ENCODE results near the gene BCL11B.
"Not testable (repeated sequence)": the region's sequence is repeated elsewhere in the genome, so short reads cannot be mapped to it uniquely, and the experiment has no call there.

Gene BCL11B

GRCh38 chr14:99194736-99195135, 77.3 kb downstream of the BCL11B start:
- DNase-seq, result peak; percentile 12

- peak; percentile 15 for DNase-seq
Measured at GRCh38 chr14:99194136-99194535, 77.9 kb downstream of the BCL11B start.

- DNase-seq, result peak; percentile 18
Measured at GRCh38 chr14:99192830-99193229, 79.2 kb downstream of the BCL11B start.

GRCh38 chr14:99192028-99192621, 79.9 kb downstream of the BCL11B start:
- peak; percentile 16 for DNase-seq

GRCh38 chr14:99191395-99192027, 80.5 kb downstream of the BCL11B start:
- peak; percentile 51 for DNase-seq

GRCh38 chr14:99190696-99191394, 81.2 kb downstream of the BCL11B start:
- peak; percentile 30 for DNase-seq

GRCh38 chr14:99189201-99189801, 82.7 kb downstream of the BCL11B start:
- peak; percentile 30 for DNase-seq

- DNase-seq, result peak; percentile 21
Measured at GRCh38 chr14:99188731-99189191, 83.2 kb downstream of the BCL11B start.

- peak; percentile 13 for DNase-seq
Measured at GRCh38 chr14:99187858-99188257, 84.1 kb downstream of the BCL11B start.

- DNase-seq, result peak; percentile 15
Measured at GRCh38 chr14:99186956-99187690, 84.9 kb downstream of the BCL11B start.

- not testable (repeated sequence) for DNase-seq
Measured at GRCh38 chr14:99186336-99186735, 85.7 kb downstream of the BCL11B start.

- peak; percentile 15 for DNase-seq
Measured at GRCh38 chr14:99185436-99186068, 86.4 kb downstream of the BCL11B start.

GRCh38 chr14:99183716-99184115, 88.3 kb downstream of the BCL11B start:
- no peak for DNase-seq

GRCh38 chr14:99183311-99183710, 88.7 kb downstream of the BCL11B start:
- no peak for DNase-seq

- no peak for DNase-seq
Measured at GRCh38 chr14:99182548-99183250, 89.3 kb downstream of the BCL11B start.

GRCh38 chr14:99181804-99182520, 90.0 kb downstream of the BCL11B start:
- no peak for DNase-seq

GRCh38 chr14:99181241-99181640, 90.8 kb downstream of the BCL11B start:
- no peak for DNase-seq

- DNase-seq, result no peak
Measured at GRCh38 chr14:99179946-99180345, 92.1 kb downstream of the BCL11B start.

- DNase-seq, result no peak
Measured at GRCh38 chr14:99179506-99179905, 92.5 kb downstream of the BCL11B start.

GRCh38 chr14:99177886-99178835, 93.8 kb downstream of the BCL11B start:
- DNase-seq, result no peak

Measured in CD4-positive, alpha-beta T cell treated with Interleukin-15 for 1 hour (primary cell).